ENCODE results near the gene GABRG3. TPM values are rescaled to one million over a fixed set of nuclear protein-coding genes. Genes with fewer than 3 reads are reported as not detected.

Gene GABRG3
- total and polyA plus RNA-seq, 2 of the 4 experiments (the other 2 are of a cell fraction), result not detected

GRCh38 chr15:27182561-27183110 is 211.7 kb downstream of the GABRG3 start:
- no peak overlapping the region for H2BK20ac ChIP-seq (ENCODE audit: low read depth, low read length)
- H3K9me3 ChIP-seq (ENCODE audit: control insufficient read depth, insufficient read depth, low read length), result peaks cover 14% of the 10 kb centered on the region
- TF ChIP-seq BHLHE40 (IDR thresholded peaks at IDR 0.05; ENCODE audit: low read depth, low read length) (no peak), MAFK (IDR thresholded peaks at IDR 0.05; ENCODE audit: low read depth, low read length) (no peak), FOS (IDR thresholded peaks at IDR 0.05; ENCODE audit: low read depth, low read length) (no peak), CTCF (conservative IDR thresholded peaks at IDR 0.05; ENCODE audit: low read depth, low read length) (no peak)
- dilution Hi-C loops (cut with HindIII; ENCODE audit: low sequenced_read_pairs, unreplicated experiment), result no loop called here
- no peak overlapping the region for H2AK9ac ChIP-seq (replicated peaks; ENCODE audit: low read depth, low read length, poor library complexity)
- DNase-seq (no peak), ATAC-seq (ENCODE audit: low read depth) (no peak)
- no peak overlapping the region for H3K56ac ChIP-seq (ENCODE audit: extremely low read depth, insufficient read depth, low read length)
- in situ Hi-C loops (cut with MboI; ENCODE audit: low sequenced_read_pairs), result no loop called here
- no peak overlapping the region for H3K18ac ChIP-seq (ENCODE audit: low read depth, low read length)
- H3K9me1 ChIP-seq (ENCODE audit: insufficient read depth, low read length), result no peaks in the 10 kb centered on the region
- no TSS peak for BruUV-seq (replicated peaks)
- H3K27me3 ChIP-seq (ENCODE audit: control insufficient read depth, insufficient read depth, low read length), result no peaks in the 10 kb centered on the region
- no peaks in the 10 kb centered on the region for H3K4me1 ChIP-seq (ENCODE audit: control insufficient read depth, insufficient read depth, low read length)
- no peak overlapping the region for H2AK5ac ChIP-seq (ENCODE audit: low read depth, low read length)
- no peak overlapping the region for H3K23ac ChIP-seq (ENCODE audit: low read depth, low read length)
- H3K27ac ChIP-seq (ENCODE audit: insufficient read depth, low read length), result no peak overlapping the region
- H3K4me3 ChIP-seq (ENCODE audit: insufficient read depth, low read depth, low read length), result no peak overlapping the region
- no peaks in the 10 kb centered on the region for H4K20me1 ChIP-seq (ENCODE audit: insufficient read depth, low read length)
- no peak overlapping the region for H2BK120ac ChIP-seq (ENCODE audit: low read depth, low read length)
- H2BK15ac ChIP-seq (ENCODE audit: low read depth, low read length), result no peak overlapping the region
- POLR2A ChIA-PET (ENCODE audit: unreplicated experiment), result no interaction called here
- H3K9ac ChIP-seq (ENCODE audit: low read depth, low read length), result no peak overlapping the region
- no peak overlapping the region for H2AFZ ChIP-seq (replicated peaks; ENCODE audit: low read length, poor library complexity)
- 55% methylated on average over 7 of the region's 13 CpGs; no CpG with 5 or more reads in 1 of the 2 experiments for WGBS, 2 experiments (ENCODE audit: extremely low coverage in 2 of 2, insufficient read length in 1 of 2)
- H2BK5ac ChIP-seq (ENCODE audit: low read depth, low read length, poor library complexity, severe bottlenecking), result no peak overlapping the region
- CTCF ChIA-PET, result no interaction called here
- H3K14ac ChIP-seq (replicated peaks; ENCODE audit: low read depth, low read length), result no peak overlapping the region
- H4K5ac ChIP-seq (ENCODE audit: low read depth, low read length), result no peak overlapping the region
- H3K36me3 ChIP-seq (ENCODE audit: control insufficient read depth, insufficient read depth, low read length), result no peaks in the 10 kb centered on the region
- H4K8ac ChIP-seq (ENCODE audit: low read depth in 2 of 2, low read length in 2 of 2), result no peak overlapping the region
- H4K91ac ChIP-seq (ENCODE audit: insufficient read depth, low read depth, low read length), result no peak overlapping the region
- no peak overlapping the region for H3K4me2 ChIP-seq (ENCODE audit: low read depth, low read length)
- H3K79me1 ChIP-seq (ENCODE audit: low read depth in 1 of 2, low read length in 2 of 2), result no peaks in the 10 kb centered on the region
- intact Hi-C loops (cut with micrococcal nuclease), result no loop called here
- no peak overlapping the region for H3K4ac ChIP-seq (ENCODE audit: low read depth, low read length)

Data from IMR-90 (cell line).